Measurements from ENCODE around the gene GTF2A2. TPM values are rescaled to one million over a fixed set of nuclear protein-coding genes. Genes with fewer than 3 reads are reported as not detected.

Gene GTF2A2, protein sequence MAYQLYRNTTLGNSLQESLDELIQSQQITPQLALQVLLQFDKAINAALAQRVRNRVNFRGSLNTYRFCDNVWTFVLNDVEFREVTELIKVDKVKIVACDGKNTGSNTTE
- total RNA-seq (2022; extraction: Qiagen RNA extraction), result 173 to 189 TPM (median 183 TPM) in 5 replicates

DNA sequence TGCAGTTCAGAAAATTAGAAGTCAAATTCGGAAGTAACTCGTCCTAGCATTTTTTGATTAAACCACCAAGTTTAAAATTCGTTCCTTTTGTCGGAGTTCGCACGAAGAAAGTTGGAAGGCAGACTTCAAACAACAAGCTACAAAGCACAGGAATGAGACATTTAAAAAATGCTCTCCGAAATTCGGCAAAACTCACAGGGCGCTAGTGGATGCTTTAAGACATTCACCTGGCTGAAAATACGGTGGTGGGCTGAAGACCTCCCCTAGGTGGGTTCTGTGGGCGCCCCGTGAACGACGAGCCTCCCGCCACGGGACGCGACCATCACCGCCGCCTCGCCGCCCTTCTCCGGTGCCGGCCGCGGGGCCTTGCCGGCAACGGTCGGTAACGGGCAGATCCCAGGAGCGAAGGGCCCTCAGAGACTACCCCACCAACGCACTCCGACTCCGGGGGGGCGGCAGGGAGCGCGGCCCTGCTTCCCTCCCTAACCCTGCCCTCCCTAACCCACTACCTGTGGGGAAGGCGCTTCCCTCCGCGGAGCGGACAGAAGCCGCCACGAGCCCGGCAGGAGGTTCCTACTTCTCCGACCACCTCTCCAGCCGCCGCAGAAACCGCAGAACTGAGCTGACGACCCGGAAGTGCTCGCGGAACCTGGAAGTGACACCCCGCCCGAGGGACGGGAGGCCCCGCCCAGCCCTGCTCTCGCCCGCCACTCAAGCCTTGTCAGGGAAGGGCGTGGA, at the start of gene GTF2A2:
GTF2A2 (minus strand) TSS at position 619 of the 738 bp plus-strand sequence. CDS start 5,238 bp downstream, outside the sequence.

DNA sequence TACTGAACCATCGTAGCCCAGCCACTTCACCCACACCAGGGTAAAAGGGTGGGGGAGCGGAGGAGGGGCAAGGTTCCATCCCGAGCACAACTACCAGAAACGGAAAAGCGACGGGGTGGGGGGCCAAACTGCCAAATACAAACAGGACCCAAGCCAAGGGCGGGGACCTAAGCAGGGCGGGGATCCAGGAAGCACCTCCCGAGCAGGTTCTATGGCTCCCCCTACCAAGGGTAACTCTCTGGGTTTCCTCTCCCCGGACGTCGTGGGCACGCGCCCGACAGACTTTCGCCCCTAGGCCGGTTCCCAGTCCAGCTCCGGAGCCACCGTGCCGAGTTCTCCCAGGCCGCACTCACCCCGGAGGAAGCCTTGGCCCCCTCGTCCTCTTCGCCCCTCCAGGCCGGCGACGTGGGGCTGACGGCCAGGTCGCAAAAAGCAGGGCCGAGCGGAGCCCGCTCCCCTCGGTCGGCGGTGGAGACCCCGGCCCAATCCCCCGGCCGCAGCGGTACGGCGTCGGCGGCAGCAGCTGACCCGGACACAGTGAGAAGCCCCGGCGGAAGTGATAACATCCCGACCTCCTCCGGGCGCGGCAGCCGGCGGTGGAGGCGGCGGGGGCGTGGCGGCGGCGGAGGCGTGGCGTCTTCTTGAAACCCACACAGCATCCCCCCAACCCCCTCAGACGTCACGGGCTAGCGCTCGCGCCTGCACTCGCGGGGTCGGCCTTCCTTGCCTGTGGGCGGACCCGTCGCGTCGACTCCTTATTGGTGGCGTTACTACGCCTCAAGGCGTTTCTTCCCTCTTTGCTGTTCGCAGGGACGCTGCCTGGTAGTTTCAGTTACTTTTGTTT, 31.7 kb upstream of the GTF2A2 start, which contains the start of gene BNIP2:
BNIP2 (minus strand) TSS at position 539 of the 844 bp plus-strand sequence. CDS start 6,863 bp downstream, outside the sequence.

DNA sequence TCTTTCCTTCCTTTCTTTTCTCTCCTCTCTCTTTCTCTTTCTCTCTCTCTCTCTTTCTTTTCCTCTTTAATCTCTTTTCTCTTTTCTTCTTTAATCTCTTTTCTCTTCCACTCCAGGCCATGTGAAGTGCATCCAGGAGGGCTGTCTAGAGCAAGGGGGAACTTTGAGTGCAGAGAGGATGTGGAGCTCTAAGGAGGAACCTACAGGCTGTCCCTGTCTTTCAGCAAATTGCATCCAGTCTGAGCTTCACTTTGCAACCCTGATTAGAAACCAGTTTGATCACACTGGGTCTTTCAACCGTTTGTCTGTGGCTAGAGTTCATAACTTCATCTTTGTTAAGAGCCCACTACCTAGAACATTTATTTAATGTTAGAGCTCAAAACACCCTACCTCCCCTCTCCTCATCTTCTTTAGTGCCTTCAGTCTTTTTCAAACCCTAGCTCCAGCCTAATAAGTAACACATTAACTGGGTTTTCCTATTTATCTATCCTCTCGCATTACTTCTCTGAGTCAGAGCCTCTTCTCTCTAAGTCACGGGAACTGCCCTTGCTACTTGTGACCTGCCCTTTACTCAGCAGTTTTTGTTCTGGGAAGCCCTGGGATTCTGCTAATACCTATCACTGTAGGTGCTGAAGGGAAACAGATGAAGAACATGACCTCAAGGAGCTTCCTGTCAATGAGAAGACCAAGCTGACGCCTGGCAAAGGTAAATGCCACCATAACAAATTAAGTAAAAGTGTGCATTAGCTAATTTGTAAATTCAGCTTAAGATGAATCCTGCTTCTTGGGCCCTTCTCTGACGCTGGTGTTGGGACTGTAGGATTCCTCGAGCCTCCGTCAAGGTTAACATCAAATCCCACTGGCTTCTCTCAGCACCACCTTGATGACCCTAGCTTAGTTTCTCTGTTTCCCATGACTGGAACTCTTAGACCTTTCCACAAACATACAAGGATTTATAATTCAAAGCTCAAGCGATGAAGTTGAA, 45.7 kb downstream of the GTF2A2 start, which contains the start of gene GCNT3:
GCNT3 (plus strand) TSS at position 508 of the 985 bp plus-strand sequence. CDS start 6,456 bp downstream, outside the sequence.

Other genes with a start within 250 kb of the GTF2A2 start
- gene FAM81A, start 219.3 kb downstream of the GTF2A2 start, total RNA-seq (2022; extraction: Qiagen RNA extraction), result 9.5 to 15.5 TPM (median 11.5 TPM) in 5 replicates
- 127 to 145 TPM (median 134 TPM) in 5 replicates for gene GCNT3, start 45.7 kb downstream of the GTF2A2 start, total RNA-seq (2022; extraction: Qiagen RNA extraction)
- 56.2 to 92.6 TPM (median 69.6 TPM) in 5 replicates for gene BNIP2, start 31.8 kb upstream of the GTF2A2 start, total RNA-seq (2022; extraction: Qiagen RNA extraction)